Stimulated activated CD8-positive, alpha-beta memory T cell treated with anti-CD3 and anti-CD28 coated beads, Interleukin-7, amount 100 ng/mL, for 4 hours (primary cell): ENCODE measurements around the gene NAT9.
A peak's percentile ranks its signal among the peaks of the same experiment; 100 is the strongest.

Experiments
- DNase-seq, 2 donors: peaks; one replicate each; pipeline ENCODE4 v3.0.0-alpha.2; 2020; ENCODE audit warnings: low read depth in 2 of 2

The NAT9 gene

DNA sequence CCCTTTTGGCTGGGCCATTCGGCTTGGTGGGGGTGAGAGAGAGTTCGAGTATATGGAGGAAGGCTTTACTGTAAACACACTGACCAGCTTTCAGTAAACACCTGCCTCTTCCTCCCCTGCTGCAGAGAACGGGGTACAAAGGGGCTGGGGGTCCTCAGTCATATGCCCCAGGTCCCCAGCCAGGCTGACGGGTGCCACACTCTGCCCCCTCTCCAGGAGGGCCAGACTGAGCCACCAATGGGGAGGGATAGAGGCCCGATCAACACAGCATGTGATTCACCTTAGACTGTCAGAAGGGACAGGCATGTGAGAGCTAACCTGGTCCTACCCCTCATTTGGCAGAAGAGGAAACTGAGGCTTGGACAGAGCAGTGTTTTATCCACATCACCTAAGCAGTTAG is 14.7 kb downstream of the NAT9 start:
- DNase-seq, result no peak

DNA sequence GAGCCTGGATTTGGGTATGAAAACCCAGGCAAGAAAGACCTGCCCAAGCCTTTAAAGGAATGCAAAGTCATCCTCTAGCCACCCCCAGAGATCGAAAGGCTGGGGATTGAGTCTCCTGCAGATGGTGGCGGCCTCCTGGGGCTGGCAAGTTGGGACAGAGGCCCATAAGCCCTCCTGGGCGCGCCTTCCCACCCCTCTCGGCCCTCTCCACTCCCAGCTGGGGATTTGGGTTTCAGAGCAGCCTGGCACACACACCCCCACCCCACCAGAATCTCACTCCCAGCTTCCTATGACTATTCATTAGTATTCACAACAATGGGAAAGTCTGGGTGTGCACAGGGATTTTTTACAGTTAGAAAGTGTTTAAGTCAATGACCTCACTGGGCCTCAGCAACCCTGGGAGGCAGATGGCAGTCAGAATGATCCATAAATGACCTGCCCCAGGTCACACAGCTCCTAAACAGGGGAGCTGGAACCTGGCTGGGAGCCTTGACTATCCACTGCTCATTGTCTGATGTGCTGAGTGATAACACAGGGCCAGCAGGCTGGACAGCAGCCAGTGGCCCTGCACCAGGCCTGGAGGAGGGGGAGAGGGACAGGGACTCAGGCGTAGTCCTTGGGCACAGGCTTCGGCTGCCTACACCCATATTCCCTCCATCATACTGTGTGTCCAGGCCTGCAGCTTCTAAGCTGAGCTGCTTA is 15.6 kb downstream of the NAT9 start:
- no peak for DNase-seq

DNA sequence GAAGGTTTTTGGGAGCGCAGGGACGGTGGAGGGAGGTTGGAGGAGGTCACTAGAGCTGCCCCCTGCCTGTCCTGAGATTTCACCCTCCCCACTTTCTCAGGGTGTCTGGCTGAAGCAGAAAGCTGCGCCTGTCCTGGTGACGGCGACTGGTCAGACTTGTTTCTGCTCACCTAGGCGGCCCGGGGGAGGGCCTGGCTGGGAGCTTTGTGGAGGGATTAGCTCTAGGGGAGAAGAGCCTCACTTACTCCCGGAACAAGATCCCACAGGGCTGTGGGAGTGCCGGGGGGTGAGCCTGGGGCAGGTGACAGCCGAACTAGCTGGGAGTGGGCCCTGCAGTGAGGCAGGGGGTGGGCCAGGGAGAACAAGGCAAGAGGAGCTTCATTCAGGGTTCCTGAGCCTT is 16.2 kb downstream of the NAT9 start:
- no peak for DNase-seq

DNA sequence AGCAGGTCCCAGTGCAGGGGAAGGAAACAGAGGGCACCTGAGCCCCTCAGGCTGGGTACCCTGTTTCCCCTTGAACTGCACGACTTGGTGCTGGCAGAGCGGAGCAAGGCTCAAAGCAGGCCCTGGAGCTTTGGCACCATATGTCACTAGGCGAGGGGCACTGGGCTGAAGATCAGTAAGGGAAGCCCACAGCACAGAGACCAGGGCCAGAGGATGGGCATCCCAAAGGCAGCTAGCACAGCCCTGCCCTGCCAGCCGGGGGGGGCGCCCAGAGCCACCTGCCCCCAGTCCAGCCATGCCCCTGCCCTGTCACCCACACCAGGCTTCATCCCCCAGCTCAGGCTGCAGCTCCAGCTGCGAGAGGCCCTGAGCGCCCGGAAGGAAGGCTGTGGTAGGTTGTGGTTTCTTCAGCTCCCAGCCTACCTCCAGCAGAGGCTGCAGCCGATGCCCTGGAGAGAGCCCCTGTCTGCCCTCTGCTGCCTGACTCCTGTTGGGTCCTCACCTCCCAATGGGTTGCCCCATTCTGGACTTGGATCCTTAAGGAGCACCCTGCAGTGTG is 16.8 kb downstream of the NAT9 start:
- peak in 1 of 2 donors; percentile 42 for DNase-seq

DNA sequence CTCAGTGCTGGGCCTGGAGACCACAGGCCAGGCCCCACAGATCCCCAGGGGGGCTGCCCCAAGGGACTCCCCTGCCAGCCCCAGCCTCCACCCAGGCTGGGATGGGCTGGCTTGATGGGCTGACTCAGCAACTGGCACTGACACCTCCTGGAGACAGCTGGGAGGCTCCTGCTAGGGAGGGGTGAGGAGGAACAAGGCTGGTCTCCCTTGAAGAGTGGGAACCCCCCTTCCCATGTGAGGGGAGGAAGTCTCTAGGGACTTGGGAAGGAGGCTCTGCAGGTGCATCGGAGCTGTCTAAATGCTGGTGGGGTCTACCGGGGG is 17.3 kb downstream of the NAT9 start:
- DNase-seq, result no peak

DNA sequence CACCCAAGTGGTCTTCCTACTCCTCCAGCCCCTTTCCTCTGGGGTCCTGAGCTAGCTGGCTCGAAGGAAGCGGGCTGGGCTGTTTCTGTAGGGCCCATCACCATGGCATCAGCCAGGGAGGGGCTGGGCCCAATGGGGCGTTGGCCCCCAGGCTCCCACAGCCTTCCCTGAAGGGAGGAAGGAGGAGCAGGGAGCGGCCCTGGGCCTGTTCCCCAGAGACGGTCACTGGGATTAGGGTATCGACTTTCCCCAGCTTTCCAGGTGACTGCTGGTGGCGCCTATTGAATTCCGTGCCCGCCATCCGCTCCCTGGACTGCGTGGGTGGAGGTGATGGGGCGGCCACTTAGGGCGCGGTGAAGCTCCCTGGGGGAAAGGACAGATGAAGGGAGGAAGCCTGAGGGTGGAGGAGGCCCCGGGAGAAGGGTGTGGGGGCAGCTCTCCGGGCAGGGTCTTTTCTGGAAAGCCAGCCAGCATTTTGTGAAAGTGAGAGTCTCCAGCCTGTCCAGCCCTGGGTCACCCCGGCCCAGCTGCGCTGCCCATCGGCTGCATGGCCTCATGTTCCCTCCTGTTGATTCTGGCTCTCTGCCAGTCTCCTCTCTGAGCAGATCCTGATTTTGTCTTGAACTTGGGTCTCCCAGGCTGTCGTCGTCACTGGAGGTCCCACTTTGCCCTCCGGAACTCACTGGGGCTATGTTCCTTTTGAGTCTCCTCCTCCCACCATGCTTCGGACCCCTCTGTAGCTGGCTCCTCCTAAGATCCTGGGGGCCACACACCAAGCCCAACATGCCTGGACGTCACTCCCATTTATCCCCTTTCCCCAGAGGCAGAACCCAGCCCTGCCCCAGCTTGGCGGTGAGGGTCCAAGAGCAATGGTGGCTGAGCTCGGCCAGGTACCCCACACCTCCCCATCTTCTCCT is 18.0 kb downstream of the NAT9 start:
- DNase-seq, result no peak

DNA sequence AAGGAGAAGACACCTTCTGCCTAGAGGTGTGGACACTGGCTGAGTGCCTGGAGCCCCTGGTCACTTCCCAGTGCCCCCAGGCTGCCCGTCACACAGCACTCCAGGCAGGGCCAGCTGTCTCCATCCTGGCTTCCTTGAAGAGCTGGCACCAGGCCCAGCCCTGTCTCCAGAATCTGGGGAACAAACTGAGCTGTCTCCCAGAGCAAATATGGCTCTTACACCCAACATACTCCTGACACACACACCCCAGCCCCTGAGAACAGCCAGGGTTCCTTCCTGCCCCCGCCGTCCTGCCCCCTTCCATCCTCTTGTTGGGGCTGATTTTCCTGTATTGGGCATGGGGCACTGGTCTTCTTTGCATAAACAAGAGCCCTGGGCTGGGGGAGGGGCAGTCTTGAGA is 18.6 kb downstream of the NAT9 start:
- DNase-seq, result no peak

DNA sequence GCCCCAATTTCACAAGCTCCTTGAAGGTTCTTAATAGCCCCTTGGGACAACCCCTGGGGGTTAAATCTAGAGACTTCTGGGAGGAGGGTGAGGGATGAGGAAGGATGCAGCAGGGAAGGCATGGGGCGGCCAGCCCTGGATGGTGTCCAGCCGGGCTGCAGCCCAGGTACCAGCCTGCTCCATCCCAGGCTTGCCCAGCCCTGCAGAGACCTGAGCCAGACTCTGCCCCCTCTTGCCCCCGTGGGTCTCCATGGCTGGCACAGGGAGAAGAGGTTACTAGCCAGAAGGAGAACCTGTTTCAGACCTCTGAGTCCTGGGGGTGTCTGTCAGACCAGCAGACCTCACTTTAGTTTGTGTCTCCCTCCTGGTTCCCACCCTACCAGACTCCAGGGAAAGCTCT is 19.3 kb downstream of the NAT9 start:
- no peak for DNase-seq

DNA sequence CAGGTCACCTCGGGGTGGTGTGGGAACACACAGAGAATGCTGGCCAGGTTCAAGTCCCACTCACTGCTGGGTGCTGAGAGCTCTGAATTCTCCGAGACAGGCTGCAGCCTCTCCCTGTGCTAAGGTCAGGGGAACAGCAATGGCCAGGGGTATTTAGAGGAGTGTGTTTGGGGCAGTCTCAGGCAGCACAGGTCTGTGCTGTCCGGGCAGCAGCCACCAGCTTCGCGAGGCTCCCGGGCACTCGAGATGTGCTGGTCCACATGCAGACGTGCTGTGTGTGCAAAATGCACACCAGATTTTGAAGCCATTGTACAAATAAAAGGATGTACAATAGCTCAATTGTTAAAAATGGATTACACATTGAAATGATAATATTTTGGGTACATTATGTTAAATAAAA is 20.6 kb downstream of the NAT9 start:
- no peak for DNase-seq

DNA sequence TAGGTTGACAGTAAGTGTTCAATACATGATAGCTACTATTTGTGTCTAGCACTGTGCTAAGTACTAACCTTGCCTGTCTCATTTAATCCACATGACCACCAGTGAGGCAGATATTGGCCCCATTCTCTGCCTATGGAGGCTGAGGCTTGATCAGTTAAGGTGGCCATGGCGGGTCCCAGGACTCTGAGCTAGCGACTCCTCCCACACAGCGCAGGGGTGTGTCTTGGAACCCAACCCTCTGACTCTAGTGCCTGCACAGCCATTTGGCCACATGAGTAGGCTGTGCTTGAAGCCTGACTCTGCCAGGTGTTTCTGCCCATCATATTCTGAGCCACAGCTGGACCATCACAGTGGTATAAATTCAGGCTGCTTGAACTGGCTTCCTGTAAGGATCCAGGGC is 21.3 kb downstream of the NAT9 start:
- no peak for DNase-seq

DNA sequence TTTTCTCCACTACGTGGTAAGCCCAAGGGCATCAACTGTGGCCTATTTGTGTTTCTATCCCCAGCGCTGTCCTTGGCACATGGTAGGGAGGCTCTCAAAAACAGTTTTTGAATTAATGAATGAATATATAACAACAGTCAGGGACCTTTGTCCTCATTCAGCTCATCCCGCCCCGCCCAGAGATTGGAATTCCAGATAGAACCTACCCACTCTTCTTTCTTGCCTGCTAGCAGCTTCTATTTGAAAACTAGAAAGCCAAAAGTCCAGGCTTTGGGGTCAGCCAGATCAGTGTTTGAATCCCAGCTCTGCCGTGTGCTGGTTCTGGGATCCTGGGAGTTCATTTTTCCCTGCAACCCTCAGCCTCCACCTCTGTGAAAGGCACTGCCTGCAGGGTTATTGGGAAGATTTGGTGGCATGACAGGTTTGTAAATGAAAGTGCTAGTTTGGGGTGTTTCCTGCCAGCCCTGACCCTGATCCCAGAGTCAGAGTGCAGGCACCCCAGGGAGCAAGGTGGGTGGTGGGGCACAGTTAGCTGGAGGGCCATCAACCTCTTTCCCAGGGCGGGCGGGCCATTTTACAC is 23.2 kb downstream of the NAT9 start:
- no peak for DNase-seq

DNA sequence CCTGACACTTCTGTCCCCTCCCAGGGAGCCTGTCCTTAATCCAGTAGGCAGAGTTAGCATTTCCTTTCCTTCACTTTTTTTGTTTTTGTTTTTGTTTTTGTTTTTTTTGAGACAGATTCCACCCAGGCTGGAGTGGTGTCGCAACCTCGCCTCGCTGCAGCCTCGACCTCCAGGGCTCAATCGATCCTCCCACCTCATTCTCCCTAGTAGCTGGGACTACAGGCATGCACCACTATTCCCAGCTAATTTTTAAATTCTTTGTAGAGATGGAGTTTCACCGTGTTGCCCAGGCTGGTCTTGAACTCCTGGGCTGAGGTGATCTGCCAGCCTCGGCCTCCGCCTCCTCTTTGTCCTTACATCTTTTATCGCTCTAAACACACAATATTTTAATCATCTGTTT is 23.7 kb downstream of the NAT9 start:
- DNase-seq, result no peak

DNA sequence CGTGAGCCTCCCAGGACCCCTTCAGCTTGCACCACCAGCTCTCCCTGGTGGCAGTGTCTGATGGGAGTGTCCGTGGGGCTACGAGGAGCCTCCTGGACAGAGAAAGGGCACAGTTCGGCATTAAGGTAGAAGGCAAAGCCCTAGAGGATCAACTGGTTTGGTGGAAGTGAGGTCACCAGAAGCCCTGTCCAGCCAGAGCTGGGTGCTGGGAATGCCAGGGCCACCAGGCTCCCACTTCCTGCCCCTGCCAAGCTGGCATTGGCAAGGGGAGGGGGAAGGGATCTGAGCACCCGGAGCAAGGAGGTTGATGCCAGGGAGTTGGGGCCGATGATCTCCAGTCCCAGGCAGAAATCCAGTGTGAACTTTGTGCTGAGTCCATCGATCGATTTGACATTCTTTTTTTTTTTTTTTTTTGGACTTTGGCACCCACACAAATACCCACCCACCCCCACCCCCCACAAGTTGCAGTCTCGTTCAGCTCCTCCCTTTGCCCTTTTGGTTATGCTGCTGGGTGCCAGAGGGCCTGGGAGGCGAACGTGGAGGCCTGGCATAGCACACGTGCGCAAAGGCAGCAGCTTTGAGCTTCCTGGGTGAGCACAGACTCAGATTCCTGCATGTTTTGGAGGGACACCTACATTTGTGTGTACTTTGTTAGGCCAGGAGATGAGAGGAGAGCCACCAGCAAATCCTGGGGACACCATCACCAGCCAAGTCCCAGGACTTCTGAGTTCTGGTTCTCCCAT is 25.6 kb downstream of the NAT9 start:
- no peak for DNase-seq

DNA sequence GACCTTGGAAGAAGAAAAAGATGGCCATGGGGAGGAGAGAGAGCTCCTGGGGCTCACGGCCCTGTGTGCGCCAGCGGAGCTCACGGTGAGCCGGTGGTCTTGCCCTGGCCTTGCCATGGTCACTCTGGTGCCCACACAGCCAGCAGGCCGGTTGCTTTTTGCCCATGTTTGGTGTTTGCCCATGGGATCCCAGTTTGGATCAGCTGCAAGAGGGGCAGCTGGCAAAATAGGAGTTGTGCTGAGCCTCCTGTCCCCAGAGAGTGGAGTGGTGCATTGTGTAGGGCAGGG is 26.2 kb downstream of the NAT9 start:
- no peak for DNase-seq

DNA sequence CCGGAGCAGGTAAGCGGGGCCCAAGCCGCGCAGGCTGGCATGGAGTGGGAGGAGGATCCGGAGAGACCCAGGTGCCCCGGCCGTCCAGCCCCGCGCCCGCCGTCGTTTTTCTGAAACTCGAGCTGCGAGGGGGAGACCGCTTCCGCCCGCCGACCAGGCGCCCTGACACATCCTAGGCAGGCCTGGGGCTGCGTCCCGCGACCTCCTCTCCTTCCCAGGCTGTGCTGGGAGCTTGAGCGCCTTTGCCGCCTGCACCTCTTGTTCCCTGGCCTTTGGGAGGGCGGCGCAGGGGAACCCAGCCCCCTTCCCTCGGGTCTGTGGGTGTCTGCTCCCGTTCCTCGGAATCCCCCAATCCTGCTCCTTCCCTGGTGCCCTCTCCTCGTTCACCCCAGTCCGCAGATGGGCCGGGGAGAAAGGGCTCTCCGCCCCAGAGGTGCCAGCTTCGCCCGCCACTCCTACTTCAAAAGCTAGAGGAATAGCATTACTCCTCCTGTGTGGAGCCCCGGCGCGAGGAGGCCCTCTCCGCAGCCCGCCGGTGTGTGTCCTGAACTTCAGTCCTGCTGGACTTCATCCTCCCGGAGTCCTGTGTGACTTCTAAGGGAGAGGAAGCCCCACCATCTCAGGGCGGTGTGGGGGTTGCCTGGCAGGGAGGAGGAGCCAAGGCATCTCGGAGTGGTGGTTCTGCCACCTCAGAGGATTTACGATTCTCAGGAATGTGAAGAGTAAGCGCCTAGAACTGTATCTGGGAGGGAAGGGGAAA is 26.7 kb downstream of the NAT9 start:
- DNase-seq, result peak in 1 of 2 donors; percentile 33

DNA sequence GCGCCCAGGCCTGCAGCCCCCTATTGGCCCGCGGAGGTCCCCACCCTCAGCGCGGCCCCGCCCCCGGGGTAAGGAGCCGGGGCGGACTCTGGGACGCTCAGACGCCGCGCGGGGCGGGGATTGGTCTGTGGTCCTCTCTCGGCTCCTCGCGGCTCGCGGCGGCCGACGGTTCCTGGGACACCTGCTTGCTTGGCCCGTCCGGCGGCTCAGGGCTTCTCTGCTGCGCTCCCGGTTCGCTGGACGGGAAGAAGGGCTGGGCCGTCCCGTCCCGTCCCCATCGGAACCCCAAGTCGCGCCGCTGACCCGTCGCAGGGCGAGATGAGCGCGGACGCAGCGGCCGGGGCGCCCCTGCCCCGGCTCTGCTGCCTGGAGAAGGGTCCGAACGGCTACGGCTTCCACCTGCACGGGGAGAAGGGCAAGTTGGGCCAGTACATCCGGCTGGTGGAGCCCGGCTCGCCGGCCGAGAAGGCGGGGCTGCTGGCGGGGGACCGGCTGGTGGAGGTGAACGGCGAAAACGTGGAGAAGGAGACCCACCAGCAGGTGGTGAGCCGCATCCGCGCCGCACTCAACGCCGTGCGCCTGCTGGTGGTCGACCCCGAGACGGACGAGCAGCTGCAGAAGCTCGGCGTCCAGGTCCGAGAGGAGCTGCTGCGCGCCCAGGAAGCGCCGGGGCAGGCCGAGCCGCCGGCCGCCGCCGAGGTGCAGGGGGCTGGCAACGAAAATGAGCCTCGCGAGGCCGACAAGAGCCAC is 27.4 kb downstream of the NAT9 start, which contains the start of gene NHERF1:
Gene NHERF1 (plus strand): TSS at position 100 of the 750 bp plus-strand sequence. CDS start 219 bp downstream, at position 319.
- DNase-seq, result peak; percentile 77 to 94

DNA sequence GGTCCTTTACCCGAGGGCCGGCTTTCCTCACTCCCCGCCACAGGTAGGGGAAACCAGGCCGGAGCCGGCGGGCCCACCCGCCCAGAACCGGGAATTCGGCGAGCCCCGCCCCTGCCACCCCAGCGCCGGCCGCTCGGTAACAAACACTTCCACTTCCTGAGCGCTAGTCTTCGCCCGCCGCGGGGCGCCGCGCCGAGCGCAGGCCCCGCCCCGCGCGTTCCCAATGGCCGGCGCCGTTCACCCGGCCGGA is 27.9 kb downstream of the NAT9 start:
- DNase-seq, result no peak

DNA sequence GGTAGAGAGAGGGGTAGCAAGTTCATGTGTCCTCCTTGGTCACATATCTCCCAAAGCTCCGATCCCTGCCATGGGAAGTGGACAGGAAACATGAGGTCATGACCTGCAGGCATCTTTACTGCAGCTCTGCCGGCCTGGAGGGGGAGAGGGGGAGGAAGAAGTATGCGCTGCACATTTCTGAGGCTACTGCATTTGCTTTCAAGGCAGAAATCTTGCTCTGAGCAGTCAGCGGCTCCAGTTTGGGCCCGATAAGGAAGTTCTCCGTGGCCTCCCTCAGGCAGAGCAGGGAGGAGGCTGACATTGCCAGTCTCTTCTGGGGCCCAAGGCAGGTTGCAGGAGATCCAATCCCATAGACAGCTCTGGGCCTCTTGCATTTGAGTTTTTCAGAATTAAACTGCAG is 29.2 kb downstream of the NAT9 start:
- DNase-seq, result no peak

DNA sequence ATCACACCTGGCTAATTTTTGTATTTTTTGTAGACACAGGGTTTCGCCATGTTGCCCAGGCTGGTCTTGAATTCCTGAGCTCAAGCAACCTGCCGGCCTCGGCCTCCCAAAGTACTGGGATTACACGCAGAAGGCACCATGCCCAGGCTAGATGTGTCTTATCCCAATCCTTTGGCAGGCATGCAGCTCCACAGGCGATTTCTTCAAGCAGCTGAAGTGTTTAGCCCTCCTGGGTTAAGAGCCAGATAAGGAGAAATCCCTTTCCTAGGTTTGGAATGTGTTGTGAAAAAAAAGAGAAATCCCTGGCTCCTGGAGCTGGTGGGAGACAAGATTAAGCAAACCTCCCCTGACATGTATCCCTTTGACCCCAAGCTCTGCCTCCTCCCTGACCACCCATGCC is 29.8 kb downstream of the NAT9 start:
- no peak for DNase-seq

DNA sequence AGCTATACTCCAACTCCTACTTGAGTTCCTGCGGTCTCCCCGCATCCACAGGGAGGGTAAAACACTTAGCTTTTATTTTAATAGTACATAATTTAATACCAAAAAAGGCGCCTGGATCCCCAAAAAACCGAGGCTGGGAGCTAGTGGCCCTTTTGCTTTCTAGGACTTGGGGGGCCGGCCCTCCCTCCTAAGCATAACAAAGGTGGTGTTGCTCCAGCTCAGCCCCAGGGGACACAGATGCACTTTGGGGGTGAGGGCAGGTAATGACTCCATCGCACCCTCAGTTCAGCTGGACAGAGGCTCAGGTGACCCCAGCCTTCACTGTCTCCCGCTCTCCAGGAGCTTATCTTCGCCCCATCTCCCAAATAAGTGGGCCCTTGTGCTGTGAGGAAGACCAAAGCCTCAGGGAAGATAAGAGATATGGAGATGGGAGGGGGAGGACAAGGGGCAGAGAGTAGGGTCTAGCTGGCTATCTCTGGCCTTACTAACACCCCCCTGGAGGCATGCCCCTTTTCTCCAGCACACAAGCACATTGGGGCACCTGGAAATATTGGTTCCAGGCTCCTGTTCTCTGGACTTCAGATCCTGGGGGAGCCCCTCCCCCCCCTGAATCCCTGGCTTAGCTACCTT is 30.5 kb downstream of the NAT9 start:
- DNase-seq, result no peak
